Stimulated activated naive B cell treated with anti-CD40 and anti-IgM and Interleukin-4, amounts not matched to agents 10 μg/mL and 1 μg/mL and 100 μg/mL, for 72 hours (primary cell): ENCODE data around the gene STT3B.

Experiments
- ATAC-seq, 2 donors: fragments of 150-1000 bp; cut with Tn5 transposase; replicated peaks; 2 replicates each; pipeline ENCODE4 v1.10.0; 2021; ENCODE audit warnings: moderate library complexity in 1 of 2
- DNase-seq: peaks from one replicate; pipeline ENCODE4 v3.0.0; 2021
- H3K27ac Mint-ChIP-seq: one replicate; pipeline ENCODE4 v1.8.0; 2022; ENCODE audit warnings: mild to moderate bottlenecking, mixed read lengths
- H3K27me3 Mint-ChIP-seq, 2 donors: one replicate each; pipeline ENCODE4 v1.8.0; 2022; ENCODE audit warnings: mixed read lengths in 2 of 2
- H3K36me3 Mint-ChIP-seq, 2 donors: one replicate each; pipeline ENCODE4 v1.8.0; 2022; ENCODE audit warnings: mixed read lengths in 2 of 2, mild to moderate bottlenecking in 1 of 2
- H3K4me1 Mint-ChIP-seq, 2 donors: one replicate each; pipeline ENCODE4 v1.8.0; 2022; ENCODE audit warnings: mixed read lengths in 2 of 2, mild to moderate bottlenecking in 1 of 2
- H3K4me3 Mint-ChIP-seq, 2 donors: one replicate each; pipeline ENCODE4 v1.8.0; 2022; ENCODE audit warnings: mild to moderate bottlenecking in 2 of 2, mixed read lengths in 2 of 2, moderate library complexity in 1 of 2
- H3K9me3 Mint-ChIP-seq, 2 donors: one replicate each; pipeline ENCODE4 v1.8.0; 2022; ENCODE audit warnings: mixed read lengths in 2 of 2, mild to moderate bottlenecking in 1 of 2

STT3B gene

DNA sequence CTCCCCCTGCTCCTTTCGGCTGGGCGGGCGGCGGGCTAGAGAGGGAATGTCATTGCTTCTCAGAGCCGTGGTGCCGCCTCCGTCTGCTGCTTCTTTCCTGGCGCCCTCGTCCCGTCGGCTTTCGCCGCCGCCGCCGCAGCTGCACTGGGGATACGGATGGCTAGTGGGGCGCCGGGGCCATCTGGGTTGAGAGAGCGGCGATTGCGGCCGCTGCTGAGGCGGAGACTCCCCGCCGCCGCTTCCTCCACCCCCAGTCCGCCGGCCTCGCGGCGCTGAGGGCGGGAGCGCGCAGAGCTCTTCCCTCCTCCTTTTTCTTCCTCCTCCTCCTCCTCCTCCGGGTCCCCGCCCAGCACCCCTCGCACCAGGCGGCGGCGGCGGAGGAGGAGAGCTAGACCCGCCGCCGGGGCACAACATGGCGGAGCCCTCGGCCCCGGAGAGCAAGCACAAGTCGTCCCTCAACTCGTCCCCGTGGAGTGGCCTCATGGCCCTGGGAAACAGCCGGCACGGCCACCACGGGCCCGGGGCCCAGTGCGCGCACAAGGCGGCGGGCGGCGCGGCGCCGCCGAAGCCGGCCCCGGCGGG is at the start of gene STT3B:
Gene STT3B, plus strand, starts transcription at position 339 of the 582 bp plus-strand sequence. Its CDS starts 74 bp downstream, at position 413.
- peaks cover 10 to 26% of the 10 kb centered on the region in 2 donors for H3K4me1 Mint-ChIP-seq
- no peaks in the 10 kb centered on the region for H3K9me3 Mint-ChIP-seq
- H3K4me3 Mint-ChIP-seq: peak within 1 kb of the TSS; percentile 97 to 99
- H3K27me3 Mint-ChIP-seq: no peaks in the 10 kb centered on the region
- H3K27ac Mint-ChIP-seq: peak within 1 kb of the TSS; percentile 100
- peak; percentile 53 to 56 for ATAC-seq
- DNase-seq: no peak
- H3K36me3 Mint-ChIP-seq: peaks cover under 1 to 1% of the 10 kb centered on the region in 2 donors

- H3K27ac Mint-ChIP-seq: no peak overlapping the region
- no peak for DNase-seq
- peaks cover 0 to 4% of the 10 kb centered on the region in 2 donors for H3K4me1 Mint-ChIP-seq
- H3K9me3 Mint-ChIP-seq: peaks cover 6% of the 10 kb centered on the region in 2 donors
- ATAC-seq: no peak
- no peak overlapping the region for H3K4me3 Mint-ChIP-seq
- H3K27me3 Mint-ChIP-seq: peaks cover 0 to 5% of the 10 kb centered on the region in 2 donors
- peaks cover 0 to 3% of the 10 kb centered on the region in 2 donors for H3K36me3 Mint-ChIP-seq
Observed at GRCh38 chr3:31483776-31484175, 48.9 kb upstream of the STT3B start.

GRCh38 chr3:31485196-31485595 is 47.5 kb upstream of the STT3B start:
- Mint-ChIP-seq H3K4me1 (peaks cover 0 to 5% of the 10 kb centered on the region in 2 donors), H3K4me3 (no peak overlapping the region), H3K36me3 (peaks cover 0 to 3% of the 10 kb centered on the region in 2 donors), H3K9me3 (peaks cover 9 to 11% of the 10 kb centered on the region in 2 donors), H3K27me3 (peaks cover 0 to 5% of the 10 kb centered on the region in 2 donors), H3K27ac (no peak overlapping the region)
- ATAC-seq (no peak), DNase-seq (no peak)

- Mint-ChIP-seq H3K27ac (no peak overlapping the region), H3K9me3 (peaks cover 8 to 13% of the 10 kb centered on the region in 2 donors), H3K36me3 (no peaks in the 10 kb centered on the region), H3K4me3 (no peak overlapping the region), H3K4me1 (peaks cover 0 to 5% of the 10 kb centered on the region in 2 donors), H3K27me3 (no peaks in the 10 kb centered on the region)
- DNase-seq: no peak
- ATAC-seq: no peak
Observed at GRCh38 chr3:31486865-31487533, 45.7 kb upstream of the STT3B start.

GRCh38 chr3:31488475-31489017 is 44.2 kb upstream of the STT3B start:
- ATAC-seq (peak in 1 of 2 donors; percentile 33), DNase-seq (no peak)
- H3K36me3 Mint-ChIP-seq: peaks cover 4% of the 10 kb centered on the region in 2 donors
- peaks cover 0 to 5% of the 10 kb centered on the region in 2 donors for H3K4me1 Mint-ChIP-seq
- H3K9me3 Mint-ChIP-seq: peaks cover 13 to 18% of the 10 kb centered on the region in 2 donors
- H3K4me3 Mint-ChIP-seq: no peak overlapping the region
- no peak overlapping the region for H3K27ac Mint-ChIP-seq
- no peaks in the 10 kb centered on the region for H3K27me3 Mint-ChIP-seq

DNA sequence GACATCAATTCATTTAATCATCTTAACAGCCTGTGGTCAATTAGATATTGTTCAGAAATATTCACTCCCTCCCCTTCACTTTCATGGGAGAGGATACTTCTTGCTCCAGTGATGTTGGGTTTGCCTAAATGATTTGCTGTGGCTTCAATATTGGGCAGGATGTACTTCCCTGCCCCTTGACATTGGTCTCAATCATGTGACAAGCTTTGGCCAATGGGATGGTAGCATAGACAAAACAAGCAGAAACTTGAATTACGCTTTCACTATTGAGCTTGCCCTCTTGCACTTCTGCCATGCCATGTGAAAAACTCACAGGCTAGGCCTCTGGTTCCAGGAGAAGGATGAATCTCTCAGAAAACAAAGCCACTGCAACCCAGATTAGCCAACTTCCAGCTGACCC is 42.2 kb upstream of the STT3B start:
- Mint-ChIP-seq H3K36me3 (peaks cover 4% of the 10 kb centered on the region in 2 donors), H3K27ac (no peak overlapping the region), H3K27me3 (no peaks in the 10 kb centered on the region), H3K9me3 (peaks cover 13 to 18% of the 10 kb centered on the region in 2 donors), H3K4me1 (peaks cover 0 to 5% of the 10 kb centered on the region in 2 donors), H3K4me3 (no peak overlapping the region)
- DNase-seq: no peak
- no peak for ATAC-seq

DNA sequence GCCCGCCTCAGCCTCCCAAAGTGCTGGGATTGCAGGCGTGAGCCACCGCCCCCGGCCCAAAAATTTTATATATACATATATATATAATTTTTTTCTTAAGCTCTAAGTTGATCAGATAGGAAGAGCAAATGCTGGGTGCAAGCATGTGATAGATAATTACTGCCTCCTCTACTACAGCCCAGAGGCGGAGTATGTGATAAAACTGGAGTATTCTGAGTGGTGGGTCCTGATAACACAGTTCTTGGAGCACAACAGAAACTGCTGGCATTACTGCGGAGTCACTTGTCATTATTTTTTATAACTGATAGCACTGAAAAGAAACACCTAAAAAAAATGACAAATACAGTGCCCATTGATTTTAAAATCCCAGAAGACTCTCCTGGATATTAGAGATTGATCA is 41.1 kb upstream of the STT3B start:
- H3K4me1 Mint-ChIP-seq: peaks cover 0 to 5% of the 10 kb centered on the region in 2 donors
- H3K27ac Mint-ChIP-seq: no peak overlapping the region
- H3K4me3 Mint-ChIP-seq: no peak overlapping the region
- no peak for DNase-seq
- peaks cover 4% of the 10 kb centered on the region in 2 donors for H3K36me3 Mint-ChIP-seq
- ATAC-seq: no peak
- H3K9me3 Mint-ChIP-seq: peaks cover 13 to 18% of the 10 kb centered on the region in 2 donors
- no peaks in the 10 kb centered on the region for H3K27me3 Mint-ChIP-seq

- Mint-ChIP-seq H3K27ac (no peak overlapping the region), H3K4me3 (no peak overlapping the region), H3K4me1 (peaks cover 0 to 5% of the 10 kb centered on the region in 2 donors), H3K27me3 (no peaks in the 10 kb centered on the region), H3K36me3 (peaks cover 4% of the 10 kb centered on the region in 2 donors), H3K9me3 (peaks cover 12 to 18% of the 10 kb centered on the region in 2 donors)
- DNase-seq: no peak
- no peak for ATAC-seq
Observed at GRCh38 chr3:31493149-31493548, 39.6 kb upstream of the STT3B start.

GRCh38 chr3:31495971-31496665 is 36.6 kb upstream of the STT3B start:
- peaks cover 4 to 5% of the 10 kb centered on the region in 2 donors for H3K9me3 Mint-ChIP-seq
- no peak for ATAC-seq

GRCh38 chr3:31498791-31499190 is 33.9 kb upstream of the STT3B start:
- H3K9me3 Mint-ChIP-seq: no peaks in the 10 kb centered on the region
- H3K4me1 Mint-ChIP-seq: no peaks in the 10 kb centered on the region
- DNase-seq: no peak
- H3K27ac Mint-ChIP-seq: no peak overlapping the region
- H3K4me3 Mint-ChIP-seq: no peak overlapping the region
- no peaks in the 10 kb centered on the region for H3K36me3 Mint-ChIP-seq
- no peak for ATAC-seq
- peaks cover 0 to 5% of the 10 kb centered on the region in 2 donors for H3K27me3 Mint-ChIP-seq

More at GRCh38 chr3:31495971-31496665, 36.6 kb upstream of the STT3B start:
- H3K27me3 Mint-ChIP-seq: peaks cover 0 to 5% of the 10 kb centered on the region in 2 donors
- no peak for DNase-seq
- peaks cover 4% of the 10 kb centered on the region in 2 donors for H3K36me3 Mint-ChIP-seq
- H3K4me3 Mint-ChIP-seq: no peak overlapping the region
- no peaks in the 10 kb centered on the region for H3K4me1 Mint-ChIP-seq
- H3K27ac Mint-ChIP-seq: no peak overlapping the region

- H3K27ac Mint-ChIP-seq: no peak overlapping the region
- no peaks in the 10 kb centered on the region for H3K36me3 Mint-ChIP-seq
- ATAC-seq: no peak
Observed at GRCh38 chr3:31499281-31499680, 33.4 kb upstream of the STT3B start.

DNA sequence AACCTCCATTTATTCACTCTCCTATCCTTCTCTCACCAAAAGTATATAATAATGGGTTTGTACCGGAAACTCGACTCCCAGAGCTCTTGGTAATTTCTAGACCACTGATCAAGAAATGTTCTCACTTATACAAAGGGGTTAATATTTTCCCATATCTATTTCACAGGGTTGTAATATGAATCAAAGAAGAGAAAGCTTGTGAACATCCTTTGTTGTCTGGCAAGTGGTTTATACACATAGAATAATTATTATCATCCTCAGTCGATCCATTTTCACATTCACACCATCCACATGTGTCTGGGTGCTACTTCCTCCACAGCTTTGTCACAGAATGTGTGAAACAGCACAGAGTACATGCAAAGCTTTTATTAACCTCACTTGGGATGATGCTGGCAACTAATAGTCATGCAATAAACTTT is 29.9 kb upstream of the STT3B start:
- ATAC-seq (no peak), DNase-seq (no peak)
- no peak overlapping the region for H3K4me3 Mint-ChIP-seq
- peaks cover 6 to 9% of the 10 kb centered on the region in 2 donors for H3K4me1 Mint-ChIP-seq
- peaks cover 0 to 5% of the 10 kb centered on the region in 2 donors for H3K27me3 Mint-ChIP-seq
- H3K36me3 Mint-ChIP-seq: no peaks in the 10 kb centered on the region
- H3K27ac Mint-ChIP-seq: no peak overlapping the region
- H3K9me3 Mint-ChIP-seq: no peaks in the 10 kb centered on the region

More at GRCh38 chr3:31499281-31499680, 33.4 kb upstream of the STT3B start:
- Mint-ChIP-seq H3K4me3 (no peak overlapping the region), H3K9me3 (no peaks in the 10 kb centered on the region), H3K27me3 (peaks cover 0 to 5% of the 10 kb centered on the region in 2 donors), H3K4me1 (no peaks in the 10 kb centered on the region)
- DNase-seq: no peak

GRCh38 chr3:31503456-31503855 is 29.3 kb upstream of the STT3B start:
- no peak overlapping the region for H3K4me3 Mint-ChIP-seq
- H3K36me3 Mint-ChIP-seq: no peaks in the 10 kb centered on the region
- ATAC-seq (no peak), DNase-seq (no peak)
- no peaks in the 10 kb centered on the region for H3K9me3 Mint-ChIP-seq
- H3K4me1 Mint-ChIP-seq: peaks cover 6 to 12% of the 10 kb centered on the region in 2 donors
- no peak overlapping the region for H3K27ac Mint-ChIP-seq
- peaks cover 0 to 5% of the 10 kb centered on the region in 2 donors for H3K27me3 Mint-ChIP-seq

DNA sequence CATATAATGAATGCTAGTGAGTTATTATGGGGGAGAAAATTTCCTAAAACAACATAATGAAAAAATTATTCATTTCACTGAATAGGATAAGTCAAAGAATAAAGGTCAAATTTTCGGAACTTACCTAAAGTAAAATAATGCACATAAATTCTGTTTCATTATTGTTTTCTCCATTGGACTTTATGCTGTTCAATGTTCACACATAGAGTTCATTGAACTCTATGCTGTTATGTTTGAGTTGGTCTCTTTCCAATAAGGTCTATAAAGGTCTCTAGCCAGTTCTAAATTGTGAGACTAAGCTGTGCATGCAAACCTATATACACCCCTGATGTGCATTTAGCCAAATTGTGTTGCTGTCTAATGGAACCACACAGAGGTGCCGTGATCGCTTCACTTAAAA is 28.5 kb upstream of the STT3B start:
- H3K9me3 Mint-ChIP-seq: no peaks in the 10 kb centered on the region
- no peaks in the 10 kb centered on the region for H3K36me3 Mint-ChIP-seq
- ATAC-seq (no peak), DNase-seq (no peak)
- H3K4me3 Mint-ChIP-seq: no peak overlapping the region
- peaks cover 0 to 5% of the 10 kb centered on the region in 2 donors for H3K27me3 Mint-ChIP-seq
- peaks cover 6 to 20% of the 10 kb centered on the region in 2 donors for H3K4me1 Mint-ChIP-seq
- no peak overlapping the region for H3K27ac Mint-ChIP-seq
